Tibial artery (tissue), 4 donors: ENCODE results near the gene PRMT7.

Experiments
- DNase-seq, 2 donors: peaks; one replicate each; pipeline ENCODE4 v3.0.0-alpha.2; 2019
- H3K27ac ChIP-seq, 2 donors: fragments of 200-600 bp; sonication (generic) in 1 of 2; 1 replicate in 1 of 2; 2 replicates in 1 of 2; pipeline ENCODE4 v1.5.1; 2018 to 2019; ENCODE audit warnings: mild to moderate bottlenecking in 1 of 2
- H3K27me3 ChIP-seq, 2 donors: fragments of 200-600 bp; sonication (generic) in 1 of 2; one replicate each; pipeline versions ENCODE4 v1.5.1 to v1.6.0; 2016 to 2019
- H3K36me3 ChIP-seq, 3 donors: fragments of 200-600 bp; sonication (generic) in 2 of 3; one replicate each; pipeline ENCODE4 v1.5.1; 2016 to 2019; ENCODE audit warnings: mild to moderate bottlenecking in 2 of 3
- H3K4me1 ChIP-seq, 4 donors: fragments of 200-600 bp; sonication (generic) in 2 of 4; 1 replicate in 3 of 4; 2 replicates in 1 of 4; pipeline ENCODE4 v1.5.1; 2016 to 2019
- H3K4me3 ChIP-seq, 2 donors: fragments of 200-600 bp; sonication (generic) in 1 of 2; 1 replicate in 1 of 2; 2 replicates in 1 of 2; pipeline ENCODE4 v1.5.1; 2018 to 2019; ENCODE audit warnings: mild to moderate bottlenecking in 2 of 2
- H3K9me3 ChIP-seq, 3 donors: fragments of 200-600 bp; sonication (generic) in 1 of 3; one replicate each; pipeline ENCODE4 v1.5.1; 2016 to 2019
- intact Hi-C: fragments of 100-400 bp; cut with DNase I; formaldehyde crosslinking; loops from one replicate; pipeline ENCODE4 v1.15.0; 2023; ENCODE audit warnings: low total_unique reads
- TF ChIP-seq, protein P1 (sequence below), 2 experiments: fragments of 200-600 bp in 1 of 2; fragments of 450-650 bp in 1 of 2; IDR thresholded peaks; one replicate each; pipeline ENCODE4 v1.5.1; 2017 to 2019; ENCODE audit warnings: antibody characterized with exemption in 2 of 2, mild to moderate bottlenecking in 1 of 2, moderate library complexity in 1 of 2

PRMT7 gene

DNA sequence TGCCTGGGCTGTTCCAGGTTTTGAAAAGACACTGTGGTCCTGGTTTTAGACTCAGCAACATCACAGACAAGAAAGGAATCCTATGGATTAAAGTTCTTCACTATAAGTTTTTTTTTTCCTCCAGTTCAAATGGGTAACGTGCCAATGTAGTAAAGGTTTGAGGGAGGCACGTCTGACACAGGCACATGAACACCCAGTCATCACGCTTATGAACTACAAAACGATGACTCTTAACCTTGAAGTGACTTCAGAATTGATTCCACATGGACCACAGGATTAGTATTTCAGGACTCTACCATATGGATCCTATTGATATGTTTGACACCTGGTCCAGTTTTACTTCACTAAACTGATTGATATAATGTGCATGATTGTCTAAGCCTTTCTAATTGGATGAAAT, 2.3 kb downstream of the PRMT7 start:
- no peak for DNase-seq
- H3K27ac ChIP-seq: no peak overlapping the region
- intact Hi-C loops: no loop called here
- peaks cover 0 to 40% (median 22%) of the 10 kb centered on the region in 4 donors for H3K4me1 ChIP-seq
- TF ChIP-seq, protein P1, sequence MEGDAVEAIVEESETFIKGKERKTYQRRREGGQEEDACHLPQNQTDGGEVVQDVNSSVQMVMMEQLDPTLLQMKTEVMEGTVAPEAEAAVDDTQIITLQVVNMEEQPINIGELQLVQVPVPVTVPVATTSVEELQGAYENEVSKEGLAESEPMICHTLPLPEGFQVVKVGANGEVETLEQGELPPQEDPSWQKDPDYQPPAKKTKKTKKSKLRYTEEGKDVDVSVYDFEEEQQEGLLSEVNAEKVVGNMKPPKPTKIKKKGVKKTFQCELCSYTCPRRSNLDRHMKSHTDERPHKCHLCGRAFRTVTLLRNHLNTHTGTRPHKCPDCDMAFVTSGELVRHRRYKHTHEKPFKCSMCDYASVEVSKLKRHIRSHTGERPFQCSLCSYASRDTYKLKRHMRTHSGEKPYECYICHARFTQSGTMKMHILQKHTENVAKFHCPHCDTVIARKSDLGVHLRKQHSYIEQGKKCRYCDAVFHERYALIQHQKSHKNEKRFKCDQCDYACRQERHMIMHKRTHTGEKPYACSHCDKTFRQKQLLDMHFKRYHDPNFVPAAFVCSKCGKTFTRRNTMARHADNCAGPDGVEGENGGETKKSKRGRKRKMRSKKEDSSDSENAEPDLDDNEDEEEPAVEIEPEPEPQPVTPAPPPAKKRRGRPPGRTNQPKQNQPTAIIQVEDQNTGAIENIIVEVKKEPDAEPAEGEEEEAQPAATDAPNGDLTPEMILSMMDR (IDR thresholded peaks at IDR 0.05): no peak
- H3K36me3 ChIP-seq: peaks cover 0 to 46% (median 24%) of the 10 kb centered on the region in 3 donors
- no peaks in the 10 kb centered on the region for H3K27me3 ChIP-seq
- H3K4me3 ChIP-seq: no peak overlapping the region
- no peaks in the 10 kb centered on the region for H3K9me3 ChIP-seq

DNA sequence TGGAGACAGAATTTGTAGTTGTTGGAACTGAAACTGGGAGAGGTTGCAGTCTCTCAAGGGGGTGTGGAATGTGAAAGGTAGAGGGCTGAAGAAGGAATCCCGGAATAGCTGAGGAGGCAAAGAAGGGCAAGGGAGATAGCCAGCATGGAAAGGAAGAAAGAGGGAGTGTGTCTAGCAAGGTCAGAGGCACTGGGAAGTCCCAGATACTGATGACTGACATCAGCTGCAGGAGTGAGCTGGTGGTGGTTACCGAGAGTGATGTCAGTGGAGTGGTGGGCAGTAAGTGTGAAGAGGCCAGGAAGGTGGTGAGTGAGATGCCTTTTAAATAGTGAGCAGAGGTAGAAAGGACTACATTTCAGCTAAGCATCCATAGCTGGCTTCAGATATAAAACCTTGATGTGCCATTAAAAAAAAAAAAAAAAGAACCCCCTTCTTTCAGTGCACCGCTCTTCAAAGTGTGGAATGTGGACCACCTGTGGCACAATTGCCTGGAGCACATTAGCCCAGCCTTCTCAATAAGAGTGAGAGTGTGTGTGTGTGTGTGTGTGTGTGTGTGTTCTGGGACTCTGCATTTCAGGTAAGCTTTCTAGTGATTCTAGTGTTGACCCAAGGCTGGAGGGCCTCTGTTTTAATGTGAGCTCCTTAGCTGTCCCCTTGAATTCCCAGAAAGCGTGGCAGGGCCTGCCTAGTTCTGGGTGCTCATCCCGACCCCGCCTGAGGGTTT, 8.5 kb downstream of the PRMT7 start:
- TF ChIP-seq, protein P1 (IDR thresholded peaks at IDR 0.05): no peak
- Histone ChIP-seq H3K27me3 (no peaks in the 10 kb centered on the region), H3K4me3 (no peak overlapping the region), H3K36me3 (peaks cover 4 to 90% (median 47%) of the 10 kb centered on the region in 3 donors), H3K9me3 (no peaks in the 10 kb centered on the region), H3K27ac (no peak overlapping the region), H3K4me1 (no peaks in the 10 kb centered on the region)
- DNase-seq: peak in 1 of 2 donors; percentile 21
- intact Hi-C loops: no loop called here

DNA sequence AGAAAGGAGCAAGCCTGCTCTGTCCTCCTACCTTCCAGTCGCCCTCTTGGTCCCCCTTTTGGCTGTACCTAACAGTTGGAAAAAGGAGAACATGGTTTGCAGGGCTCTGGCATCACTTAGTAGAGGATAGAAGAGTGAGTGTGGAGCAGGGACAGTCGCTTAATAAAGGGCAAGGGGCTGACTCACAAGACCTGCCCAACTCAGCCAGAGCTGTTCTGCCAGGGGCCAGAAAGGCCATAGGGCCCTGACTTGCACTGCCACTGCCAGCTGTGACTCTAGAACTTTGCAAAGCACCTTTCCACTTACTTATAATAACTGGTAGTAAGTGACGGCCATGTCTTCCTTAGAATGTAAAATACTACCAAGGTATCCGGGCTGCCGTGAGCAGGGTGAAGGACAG, 13.5 kb downstream of the PRMT7 start:
- H3K9me3 ChIP-seq: no peaks in the 10 kb centered on the region
- peaks cover 11 to 74% (median 36%) of the 10 kb centered on the region in 3 donors for H3K36me3 ChIP-seq
- TF ChIP-seq, protein P1 (IDR thresholded peaks at IDR 0.05): no peak
- peak in 1 of 2 donors; percentile 44 for DNase-seq
- H3K27ac ChIP-seq: no peak overlapping the region
- intact Hi-C loops: no loop called here
- H3K4me3 ChIP-seq: no peak overlapping the region
- H3K27me3 ChIP-seq: no peaks in the 10 kb centered on the region
- H3K4me1 ChIP-seq: no peaks in the 10 kb centered on the region

DNA sequence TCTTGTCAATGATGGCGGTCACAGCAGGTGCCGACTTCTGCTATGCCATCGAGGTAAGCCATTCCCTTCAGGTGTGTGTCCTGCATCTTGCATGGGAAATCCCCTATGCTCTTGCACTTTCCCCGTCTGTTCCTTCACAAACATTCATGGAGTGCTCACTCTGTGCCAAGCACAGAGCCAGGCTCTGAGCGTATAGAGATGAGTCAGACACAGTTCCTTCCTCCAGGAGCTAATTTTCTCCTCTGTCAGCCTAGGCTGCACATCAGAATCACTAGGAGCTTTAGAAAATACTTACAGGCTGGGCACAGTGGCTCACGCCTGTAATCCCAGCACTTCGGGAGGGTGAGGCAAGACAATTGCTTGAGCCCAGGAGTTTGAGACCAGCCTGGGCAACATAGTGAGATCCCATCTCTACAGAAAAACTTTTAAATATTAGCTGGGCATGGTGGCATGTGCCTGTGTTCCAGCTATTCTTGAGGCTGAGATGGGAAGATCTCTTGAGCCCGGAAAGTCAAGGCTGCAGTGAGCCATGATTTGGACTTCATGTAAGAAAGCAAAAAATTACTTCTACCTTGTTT, 14.1 kb downstream of the PRMT7 start:
- Histone ChIP-seq H3K27ac (no peak overlapping the region), H3K4me3 (no peak overlapping the region), H3K36me3 (peaks cover 11 to 74% (median 34%) of the 10 kb centered on the region in 3 donors), H3K27me3 (no peaks in the 10 kb centered on the region), H3K4me1 (no peaks in the 10 kb centered on the region), H3K9me3 (no peaks in the 10 kb centered on the region)
- DNase-seq: no peak
- TF ChIP-seq, protein P1 (IDR thresholded peaks at IDR 0.05): no peak
- intact Hi-C loops: loop anchor here (1.0 kb wide), 1 partner anchor 64 kb away; no protein-coding TSS in a partner anchor

DNA sequence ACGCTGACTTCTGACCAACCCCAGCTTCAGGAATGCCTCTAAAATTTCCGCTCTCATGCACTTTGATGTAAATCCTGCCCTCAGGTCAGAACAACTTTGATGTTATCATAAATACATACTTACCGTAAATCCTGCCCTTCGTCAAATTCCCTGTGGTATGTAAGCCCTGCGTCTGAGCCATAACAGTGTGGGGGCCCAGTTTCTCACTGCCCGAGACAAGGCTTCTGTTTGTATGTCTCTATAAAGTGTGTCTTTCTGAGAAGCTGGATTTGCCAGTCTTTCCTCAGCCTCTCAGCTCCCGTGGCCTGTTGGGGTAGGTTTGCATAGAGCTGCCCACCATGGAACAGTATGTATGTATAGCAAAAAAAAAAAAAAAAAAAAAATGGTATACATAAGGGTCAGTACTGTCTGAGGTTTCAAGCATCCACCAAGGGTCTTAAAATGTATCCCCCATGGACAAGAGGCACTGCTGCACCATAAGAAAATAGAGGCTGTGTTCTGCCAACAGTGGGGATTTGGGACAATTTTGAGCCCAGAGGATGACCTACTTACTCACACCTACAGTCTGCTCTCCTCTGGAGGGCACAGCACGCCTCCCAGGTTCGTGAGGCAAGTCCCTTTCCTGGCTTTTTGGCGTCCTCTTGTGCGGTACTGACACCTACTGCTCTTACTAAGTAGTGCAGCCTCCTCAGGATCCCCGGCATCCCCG, 17.5 kb downstream of the PRMT7 start:
- Histone ChIP-seq H3K27ac (no peak overlapping the region), H3K9me3 (no peaks in the 10 kb centered on the region), H3K4me1 (no peaks in the 10 kb centered on the region), H3K36me3 (peaks cover 11 to 64% (median 22%) of the 10 kb centered on the region in 3 donors), H3K4me3 (no peak overlapping the region), H3K27me3 (no peaks in the 10 kb centered on the region)
- TF ChIP-seq, protein P1 (IDR thresholded peaks at IDR 0.05): peak; percentile 94 to 96
- intact Hi-C loops: no loop called here
- peak; percentile 78 to 85 for DNase-seq
